GM21381 (cell line): ENCODE measurements around the gene GPAT2.
"Not testable (repeated sequence)": the region's sequence is repeated elsewhere in the genome, so short reads cannot be mapped to it uniquely, and the experiment has no call there.

Experiments
- ATAC-seq: cut with Tn5 transposase; IDR thresholded peaks from one replicate; pipeline ENCODE4 v1.9.1; 2021; ENCODE audit warnings: mild to moderate bottlenecking, moderate library complexity; ENCODE audit not compliant: unreplicated experiment

The GPAT2 gene

GRCh38 chr2:96064760-96065159 is 30.0 kb upstream of the GPAT2 start:
- ATAC-seq: not testable (repeated sequence)

- ATAC-seq: not testable (repeated sequence)
These were observed 29.4 kb upstream of the GPAT2 start for GRCh38 chr2:96064047-96064675.

- ATAC-seq: not testable (repeated sequence)
These were observed 28.6 kb upstream of the GPAT2 start for GRCh38 chr2:96063116-96063899.

GRCh38 chr2:96062483-96062882 is 27.8 kb upstream of the GPAT2 start:
- not testable (repeated sequence) for ATAC-seq

GRCh38 chr2:96061901-96062300 is 27.2 kb upstream of the GPAT2 start:
- ATAC-seq: not testable (repeated sequence)

GRCh38 chr2:96061197-96061817 is 26.6 kb upstream of the GPAT2 start:
- ATAC-seq: not testable (repeated sequence)

- not testable (repeated sequence) for ATAC-seq
These were observed 25.6 kb upstream of the GPAT2 start for GRCh38 chr2:96060325-96060724.

- ATAC-seq: not testable (repeated sequence)
These were observed 24.7 kb upstream of the GPAT2 start for GRCh38 chr2:96059443-96059842.

GRCh38 chr2:96055830-96056229 is 21.1 kb upstream of the GPAT2 start:
- not testable (repeated sequence) for ATAC-seq

GRCh38 chr2:96054537-96054936 is 19.8 kb upstream of the GPAT2 start:
- not testable (repeated sequence) for ATAC-seq

GRCh38 chr2:96053385-96053784 is 18.7 kb upstream of the GPAT2 start:
- ATAC-seq: not testable (repeated sequence)

- not testable (repeated sequence) for ATAC-seq
These were observed 17.9 kb upstream of the GPAT2 start for GRCh38 chr2:96052632-96053031.

- ATAC-seq: not testable (repeated sequence)
These were observed 15.2 kb upstream of the GPAT2 start for GRCh38 chr2:96049917-96050262.

GRCh38 chr2:96049049-96049916 is 14.6 kb upstream of the GPAT2 start:
- not testable (repeated sequence) for ATAC-seq

- ATAC-seq: not testable (repeated sequence)
These were observed 838 bp upstream of the GPAT2 start for GRCh38 chr2:96035554-96035953.

GRCh38 chr2:96033997-96034396 is 719 bp downstream of the GPAT2 start:
- ATAC-seq: not testable (repeated sequence)

- ATAC-seq: not testable (repeated sequence)
These were observed 6.9 kb downstream of the GPAT2 start for GRCh38 chr2:96027725-96028325.

GRCh38 chr2:96025755-96026154 is 9.0 kb downstream of the GPAT2 start:
- not testable (repeated sequence) for ATAC-seq

- ATAC-seq: no peak
These were observed 9.6 kb downstream of the GPAT2 start for GRCh38 chr2:96025194-96025492.

GRCh38 chr2:96024336-96025193 is 10.2 kb downstream of the GPAT2 start:
- no peak for ATAC-seq
